GM19455 (cell line): ENCODE data around the gene AP3S2.
"Not testable (repeated sequence)": the region's sequence is repeated elsewhere in the genome, so short reads cannot be mapped to it uniquely, and the experiment has no call there.

Source experiments
- ATAC-seq: cut with Tn5 transposase; IDR thresholded peaks from one replicate; pipeline ENCODE4 v1.9.1; 2021; ENCODE audit not compliant: unreplicated experiment

Gene AP3S2

DNA sequence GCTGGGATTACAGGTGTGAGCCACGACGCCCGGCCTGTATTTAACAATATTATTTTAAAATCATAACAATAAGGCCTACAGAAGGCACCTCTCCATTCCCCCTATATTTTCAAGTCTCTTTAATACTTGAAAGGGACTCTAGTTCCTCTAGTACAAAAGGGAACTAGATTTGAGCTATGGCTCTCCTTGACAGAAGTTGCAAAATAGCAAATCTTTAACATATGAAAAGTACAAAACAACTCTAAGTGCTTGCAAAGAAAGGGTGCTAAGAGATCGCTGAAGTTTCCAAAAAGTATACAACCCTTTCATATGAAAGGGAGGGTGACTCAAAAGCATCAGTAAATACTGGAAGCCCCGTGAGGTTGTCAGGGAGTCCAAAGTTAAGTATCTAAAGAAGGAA lies 23.8 kb downstream of the AP3S2 start:
- ATAC-seq: no peak

DNA sequence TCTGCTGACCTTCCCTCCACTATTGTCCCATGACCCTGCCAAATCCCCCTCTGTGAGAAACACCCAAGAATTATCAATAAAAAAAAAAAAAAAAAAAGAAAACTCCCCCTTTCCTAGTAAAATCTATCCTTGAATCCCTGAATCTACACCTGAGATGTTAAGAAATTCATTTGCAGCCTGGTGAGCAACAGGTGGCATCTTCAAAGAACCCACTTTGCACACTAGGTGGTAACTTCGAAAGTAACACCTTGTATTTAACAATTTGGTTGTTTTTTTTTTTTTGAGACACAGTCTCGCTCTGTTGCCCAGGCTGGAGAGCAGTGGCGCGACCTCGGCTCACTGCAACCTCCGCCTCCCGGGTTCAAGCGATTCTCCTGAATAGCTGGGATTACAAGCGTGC lies 24.3 kb downstream of the AP3S2 start:
- ATAC-seq: not testable (repeated sequence)

DNA sequence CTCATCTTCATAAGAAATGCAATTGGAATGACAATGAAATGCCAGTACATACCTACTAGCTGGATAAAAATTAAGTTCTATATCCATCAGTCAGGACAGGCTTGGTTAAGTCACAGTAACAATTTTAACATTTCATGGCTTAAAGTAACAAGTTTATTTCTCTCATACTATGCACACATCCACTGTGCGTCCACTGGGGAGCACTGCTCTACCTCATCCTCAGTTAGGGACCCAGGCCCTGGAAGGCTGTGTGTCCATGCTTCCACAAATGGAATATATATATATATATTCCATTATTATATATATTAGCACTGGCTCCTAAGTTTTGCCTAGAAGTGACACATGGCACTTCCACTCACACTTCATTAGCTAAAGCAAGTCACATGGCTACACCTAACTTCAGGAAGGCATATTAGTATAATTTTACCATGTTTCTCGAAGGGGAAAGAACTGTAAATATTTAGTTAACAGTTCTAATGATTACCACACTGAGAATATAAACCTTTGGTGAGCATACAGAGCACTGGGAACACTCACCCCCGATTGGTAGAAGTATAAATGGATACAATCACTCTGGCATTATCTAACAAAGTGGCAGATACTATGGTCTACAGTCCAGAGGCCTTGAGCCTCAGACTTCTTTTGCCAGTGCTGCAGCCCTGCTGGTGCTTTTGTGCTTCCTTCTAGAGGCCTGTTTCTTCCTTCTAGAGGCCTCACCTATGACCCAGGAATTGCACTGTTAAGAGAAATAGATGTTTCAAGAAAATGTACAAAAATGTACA lies 28.6 kb downstream of the AP3S2 start:
- ATAC-seq: no peak

DNA sequence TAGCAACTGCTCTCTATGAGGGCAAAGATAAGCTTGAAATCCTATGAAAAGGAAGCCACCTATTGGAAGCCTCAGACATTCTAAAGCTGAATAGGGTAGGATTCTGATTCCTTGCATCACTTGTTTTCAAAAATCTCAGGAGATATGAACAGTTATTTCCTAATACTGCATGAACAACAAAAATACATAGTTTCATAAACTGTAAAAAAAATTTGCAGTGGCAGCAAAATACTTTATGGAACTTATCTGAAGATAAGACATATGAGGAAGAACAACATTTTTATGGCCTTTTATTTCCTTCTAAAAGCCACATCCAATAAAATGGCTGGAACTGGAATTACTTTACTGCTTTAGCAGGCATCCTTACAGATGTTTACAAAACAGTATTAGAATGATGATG lies 29.9 kb downstream of the AP3S2 start:
- ATAC-seq: no peak

- ATAC-seq: no peak
These were observed 32.9 kb downstream of the AP3S2 start for GRCh38 chr15:89860891-89861290.

GRCh38 chr15:89860431-89860830 lies 33.4 kb downstream of the AP3S2 start:
- ATAC-seq: no peak

- ATAC-seq: no peak
These were observed 34.9 kb downstream of the AP3S2 start for GRCh38 chr15:89858661-89859458.

GRCh38 chr15:89857673-89858072 lies 36.1 kb downstream of the AP3S2 start:
- no peak for ATAC-seq

DNA sequence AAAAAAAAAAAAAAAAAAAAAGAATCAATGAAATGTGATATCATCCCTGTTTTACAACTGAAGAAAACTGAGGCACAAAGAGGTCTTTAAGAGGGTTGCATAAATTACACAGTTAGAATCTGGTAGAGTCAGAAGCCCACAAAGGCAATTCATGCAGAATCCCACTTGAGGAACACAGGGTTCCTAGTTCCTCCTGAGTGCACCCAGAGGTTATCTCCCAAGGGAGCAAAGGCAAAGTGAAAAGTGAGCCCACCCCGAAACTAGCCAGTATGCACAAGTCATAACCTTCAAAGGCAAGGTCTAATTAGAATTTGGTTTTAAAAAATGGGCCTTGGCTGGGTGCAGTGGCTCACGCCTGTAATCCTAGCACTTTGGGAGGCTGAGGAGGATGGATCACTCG lies 37.8 kb downstream of the AP3S2 start:
- ATAC-seq: no peak

DNA sequence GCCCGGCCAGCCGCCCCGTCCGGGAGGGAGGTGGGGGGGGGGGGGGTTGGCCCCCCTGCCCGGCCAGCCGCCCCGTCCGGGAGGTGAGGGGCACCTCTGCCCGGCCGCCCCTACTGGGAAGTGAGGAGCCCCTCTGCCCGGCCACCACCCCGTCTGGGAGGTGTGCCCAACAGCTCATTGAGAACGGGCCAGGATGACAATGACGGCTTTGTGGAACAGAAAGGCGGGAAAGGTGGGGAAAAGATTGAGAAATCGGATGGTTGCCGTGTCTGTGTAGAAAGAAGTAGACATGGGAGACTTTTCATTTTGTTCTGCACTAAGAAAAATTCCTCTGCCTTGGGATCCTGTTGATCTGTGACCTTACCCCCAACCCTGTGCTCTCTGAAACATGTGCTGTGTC lies 38.9 kb downstream of the AP3S2 start:
- not testable (repeated sequence) for ATAC-seq

- ATAC-seq: no peak
These were observed 41.3 kb downstream of the AP3S2 start for GRCh38 chr15:89852342-89852995.

DNA sequence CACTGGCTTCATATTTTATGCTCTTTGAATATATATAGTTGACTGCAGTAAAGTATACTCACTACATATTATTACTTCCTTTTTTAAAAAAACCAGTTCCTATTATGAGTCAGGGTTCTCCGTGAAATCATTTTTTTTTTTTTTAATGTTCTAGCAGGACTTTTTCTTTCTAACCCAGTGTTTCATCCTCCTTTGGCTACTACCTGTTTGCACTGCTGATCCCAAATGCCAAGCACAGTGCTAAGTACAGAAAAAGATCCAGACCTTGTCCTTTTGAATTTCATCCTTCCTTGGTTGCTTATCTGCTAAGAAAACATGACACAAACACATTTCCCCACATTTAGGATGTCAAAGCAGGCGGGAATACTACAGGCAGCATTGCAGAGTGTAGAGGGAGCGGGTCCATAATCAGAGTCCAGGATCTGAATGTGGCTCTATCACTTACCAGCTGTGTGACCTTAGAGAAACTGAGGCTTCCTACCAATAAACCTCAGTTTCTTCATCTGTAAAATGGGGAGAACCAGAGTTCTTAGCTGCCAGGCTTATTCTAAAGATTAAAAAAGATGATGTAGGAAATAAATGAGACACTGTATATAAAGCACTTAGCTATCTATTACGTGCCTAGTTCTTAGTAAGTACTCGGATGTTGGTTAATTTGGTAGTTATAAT lies 42.0 kb downstream of the AP3S2 start:
- peak; percentile 50 for ATAC-seq

- ATAC-seq: no peak
These were observed 44.9 kb downstream of the AP3S2 start for GRCh38 chr15:89848970-89849292.

DNA sequence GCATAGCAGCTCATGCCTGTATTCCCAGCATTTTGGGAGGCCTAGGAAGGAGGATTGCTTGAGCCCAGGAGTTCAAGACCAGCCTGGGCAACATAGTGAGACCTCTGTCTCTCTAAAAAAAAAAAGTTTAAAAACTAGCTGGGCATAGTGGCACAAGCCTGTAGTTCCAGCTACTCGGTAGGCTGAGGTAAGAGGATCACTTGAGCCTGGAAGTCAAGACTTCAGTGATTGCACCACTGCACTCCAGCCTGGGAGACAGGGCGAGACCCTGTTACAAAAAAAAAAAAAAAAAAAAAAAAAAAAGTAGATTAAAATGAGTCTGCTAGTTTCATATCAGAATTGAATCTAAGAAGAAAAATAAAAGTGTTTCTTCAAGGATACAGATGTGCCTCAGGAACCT lies 46.7 kb downstream of the AP3S2 start:
- ATAC-seq: no peak

DNA sequence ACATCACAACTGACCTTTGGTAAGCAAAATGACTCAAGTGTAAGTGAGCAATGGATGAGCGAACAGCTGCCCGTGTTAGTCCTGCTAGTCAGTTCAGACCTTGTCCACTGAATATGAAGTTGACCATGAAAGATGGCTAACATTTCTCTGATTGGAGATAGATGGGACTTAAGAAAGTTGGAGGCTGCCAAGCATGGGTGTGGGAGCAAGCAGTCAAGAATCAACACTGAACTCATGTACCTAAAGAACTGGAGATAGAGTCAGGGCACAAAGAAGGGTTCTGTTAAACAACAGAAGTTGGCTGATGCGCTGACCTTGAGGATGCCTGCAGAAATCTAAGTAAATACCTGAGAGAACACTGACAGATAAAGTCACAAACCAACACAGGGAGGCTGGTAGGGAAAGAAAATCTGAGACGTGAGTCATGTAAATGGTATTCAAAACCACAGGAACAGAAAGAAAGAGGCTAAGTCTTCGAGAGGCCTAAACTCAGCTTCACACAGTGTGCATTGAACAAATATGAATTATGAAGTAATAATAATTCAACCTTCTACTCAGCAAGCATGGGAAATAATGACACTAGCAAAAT lies 48.4 kb downstream of the AP3S2 start:
- no peak for ATAC-seq

DNA sequence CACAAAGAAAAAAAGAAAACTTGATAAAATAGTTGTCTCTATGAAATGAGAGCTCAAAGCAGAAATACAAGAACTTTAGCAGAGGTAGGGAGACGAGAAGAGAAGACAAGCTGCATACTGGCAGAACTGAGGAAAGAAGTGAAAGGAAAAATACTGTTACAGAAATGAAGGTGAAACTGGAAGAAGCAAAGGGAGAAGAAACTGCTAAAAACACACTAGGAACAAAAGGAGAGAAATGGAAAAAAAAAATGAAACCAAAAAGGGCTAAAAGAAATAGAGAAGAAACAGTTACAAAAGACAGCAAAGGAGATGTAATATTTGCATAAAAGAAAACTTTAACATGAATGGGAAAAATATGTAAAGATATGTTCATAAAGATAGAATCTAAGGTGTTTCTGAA lies 51.8 kb downstream of the AP3S2 start:
- ATAC-seq: no peak

DNA sequence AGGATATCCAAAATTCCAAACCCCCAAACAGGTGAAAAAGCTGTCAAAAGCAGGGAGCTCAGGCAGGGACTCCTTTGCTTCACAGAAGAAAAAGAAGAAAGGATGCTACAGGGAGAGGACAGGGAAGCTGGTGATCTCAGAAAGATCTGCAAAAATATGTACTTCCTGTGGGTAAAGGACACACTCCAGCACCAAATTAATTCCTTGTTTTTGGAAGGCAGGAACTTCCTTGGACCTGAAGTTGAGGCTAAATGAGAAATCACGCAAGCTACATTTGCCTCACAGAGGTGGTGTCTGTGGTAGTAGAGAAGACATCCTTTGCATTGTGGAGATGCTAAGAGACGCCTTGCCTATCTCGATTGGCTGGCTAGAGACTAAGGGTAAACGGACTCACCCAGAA lies 52.5 kb downstream of the AP3S2 start:
- no peak for ATAC-seq

- ATAC-seq: no peak
These were observed 54.5 kb downstream of the AP3S2 start for GRCh38 chr15:89839167-89839810.

- no peak for ATAC-seq
These were observed 56.0 kb downstream of the AP3S2 start for GRCh38 chr15:89837830-89838178.

- ATAC-seq: no peak
These were observed 56.5 kb downstream of the AP3S2 start for GRCh38 chr15:89837134-89837829.
